Astrocyte (in vitro differentiated cells and primary cell): ENCODE measurements around the gene LEPROT. TPM values are rescaled to one million over a fixed set of nuclear protein-coding genes. Genes with fewer than 3 reads are reported as not detected.

Experiments used
- DNase-seq: peaks from one replicate; pipeline ENCODE4 v3.0.0-alpha.2; 2010; ENCODE audit warnings: low read depth
- FAIRE-seq: peaks from 2 replicates; lab custom pipeline; 2011; peaks lifted over from hg19 to GRCh38; lab: Jason Lieb, UNC
- H2AFZ ChIP-seq: 2 replicates; pipeline ENCODE4 v1.6.0; 2012; ENCODE audit warnings: low read depth, low read length, inconsistent platforms
- H3K27ac ChIP-seq: 2 replicates; pipeline ENCODE4 v1.5.1; 2011; ENCODE audit warnings: low read depth, low read length, inconsistent platforms
- H3K27me3 ChIP-seq: 2 replicates; pipeline ENCODE4 v1.6.0; 2011; ENCODE audit warnings: low read length, inconsistent platforms; ENCODE audit not compliant: insufficient read depth
- H3K36me3 ChIP-seq: 2 replicates; pipeline ENCODE4 v1.5.1; 2011; ENCODE audit warnings: low read length, inconsistent platforms; ENCODE audit not compliant: insufficient read depth
- H3K4me1 ChIP-seq: 2 replicates; pipeline ENCODE4 v1.5.1; 2011; ENCODE audit warnings: low read length, inconsistent platforms; ENCODE audit not compliant: insufficient read depth
- H3K4me2 ChIP-seq: 2 replicates; pipeline ENCODE4 v1.6.0; 2012; ENCODE audit warnings: low read length, inconsistent platforms
- H3K4me3 ChIP-seq: 2 replicates; pipeline ENCODE4 v1.5.1; 2011; ENCODE audit warnings: low read depth, mild to moderate bottlenecking, low read length, inconsistent platforms; ENCODE audit not compliant: insufficient read depth
- H3K79me2 ChIP-seq: 2 replicates; pipeline ENCODE4 v1.6.0; 2012; ENCODE audit warnings: mild to moderate bottlenecking, low read length, inconsistent platforms; ENCODE audit not compliant: insufficient read depth
- H3K9ac ChIP-seq: 2 replicates; pipeline ENCODE4 v1.6.0; 2012; ENCODE audit warnings: mild to moderate bottlenecking, low read length, inconsistent platforms
- H3K9me3 ChIP-seq: 2 replicates; pipeline ENCODE4 v1.5.1; 2012; ENCODE audit warnings: low read depth, mild to moderate bottlenecking, low read length, inconsistent platforms; ENCODE audit not compliant: insufficient read depth
- H4K20me1 ChIP-seq: 2 replicates; pipeline ENCODE4 v1.6.0; 2012; ENCODE audit warnings: low read length, inconsistent platforms; ENCODE audit not compliant: insufficient read depth
- H3K27ac Mint-ChIP-seq: one replicate; pipeline ENCODE4 v1.8.0; 2021; ENCODE audit warnings: mild to moderate bottlenecking, mixed read lengths; ENCODE audit not compliant: unreplicated experiment
- H3K27me3 Mint-ChIP-seq: one replicate; pipeline ENCODE4 v1.8.0; 2021; ENCODE audit warnings: low read depth, mixed read lengths; ENCODE audit not compliant: unreplicated experiment
- H3K36me3 Mint-ChIP-seq: one replicate; pipeline ENCODE4 v1.8.0; 2021; ENCODE audit warnings: low read depth, mixed read lengths; ENCODE audit not compliant: unreplicated experiment
- H3K4me1 Mint-ChIP-seq: one replicate; pipeline ENCODE4 v1.8.0; 2021; ENCODE audit warnings: low read depth, mixed read lengths; ENCODE audit not compliant: unreplicated experiment
- H3K4me3 Mint-ChIP-seq: one replicate; pipeline ENCODE4 v1.8.0; 2021; ENCODE audit warnings: mild to moderate bottlenecking, moderate library complexity, mixed read lengths; ENCODE audit not compliant: unreplicated experiment
- H3K9me3 Mint-ChIP-seq: one replicate; pipeline ENCODE4 v1.8.0; 2021; ENCODE audit warnings: mild to moderate bottlenecking, mixed read lengths; ENCODE audit not compliant: unreplicated experiment
- EZH2 ChIP-seq: IDR thresholded peaks from 2 replicates; pipeline ENCODE4 v1.6.1; 2012; ENCODE audit warnings: mild to moderate bottlenecking, low read length, inconsistent platforms; ENCODE audit not compliant: insufficient read depth
- total RNA-seq: library from RNA; stranded (reverse); gene quantifications from 2 replicates; pipeline ENCODE4 v1.2.1, GENCODE V29; 2021
- TF ChIP-seq, protein P1 (sequence below): IDR thresholded peaks from 2 replicates; pipeline ENCODE4 v1.5.1; 2011; ENCODE audit warnings: low read depth, mild to moderate bottlenecking, inconsistent platforms, low read length, moderate library complexity; ENCODE audit not compliant: insufficient read depth

The LEPROT gene
- total RNA-seq, 1 donor from 2014 or later = 99.4 TPM

DNA sequence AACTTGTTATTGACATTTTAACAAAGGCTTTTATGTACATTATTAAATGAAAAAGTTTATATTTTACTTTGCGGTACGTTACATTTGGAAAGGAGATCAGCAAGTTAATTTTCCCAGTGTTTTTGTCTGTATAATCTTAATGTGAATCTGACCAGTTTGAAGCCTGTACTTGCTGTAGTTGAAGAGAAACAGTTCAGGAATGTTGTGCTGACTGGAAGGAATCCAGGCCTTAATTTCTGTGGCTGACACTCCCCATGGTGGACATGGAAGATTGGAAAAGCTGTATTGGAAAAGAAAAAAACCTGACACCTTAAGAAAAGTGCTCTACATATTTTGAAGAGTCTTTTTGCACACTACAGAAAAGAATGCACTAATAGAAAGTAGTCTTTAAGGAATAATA is 15.5 kb downstream of the LEPROT start:
- H3K36me3 Mint-ChIP-seq = peaks cover 6% of the 10 kb centered on the region
- H3K27ac ChIP-seq = no peak overlapping the region
- no peak overlapping the region for H3K9ac ChIP-seq
- H2AFZ ChIP-seq = no peak overlapping the region
- DNase-seq (peak; percentile 76), FAIRE-seq (peak; percentile 93)
- H3K9me3 ChIP-seq = no peaks in the 10 kb centered on the region
- peaks cover 3% of the 10 kb centered on the region for H3K4me1 ChIP-seq
- H3K36me3 ChIP-seq = peaks cover 10% of the 10 kb centered on the region
- no peak overlapping the region for H3K4me2 ChIP-seq
- TF ChIP-seq EZH2 = no peak
- TF ChIP-seq, protein P1, sequence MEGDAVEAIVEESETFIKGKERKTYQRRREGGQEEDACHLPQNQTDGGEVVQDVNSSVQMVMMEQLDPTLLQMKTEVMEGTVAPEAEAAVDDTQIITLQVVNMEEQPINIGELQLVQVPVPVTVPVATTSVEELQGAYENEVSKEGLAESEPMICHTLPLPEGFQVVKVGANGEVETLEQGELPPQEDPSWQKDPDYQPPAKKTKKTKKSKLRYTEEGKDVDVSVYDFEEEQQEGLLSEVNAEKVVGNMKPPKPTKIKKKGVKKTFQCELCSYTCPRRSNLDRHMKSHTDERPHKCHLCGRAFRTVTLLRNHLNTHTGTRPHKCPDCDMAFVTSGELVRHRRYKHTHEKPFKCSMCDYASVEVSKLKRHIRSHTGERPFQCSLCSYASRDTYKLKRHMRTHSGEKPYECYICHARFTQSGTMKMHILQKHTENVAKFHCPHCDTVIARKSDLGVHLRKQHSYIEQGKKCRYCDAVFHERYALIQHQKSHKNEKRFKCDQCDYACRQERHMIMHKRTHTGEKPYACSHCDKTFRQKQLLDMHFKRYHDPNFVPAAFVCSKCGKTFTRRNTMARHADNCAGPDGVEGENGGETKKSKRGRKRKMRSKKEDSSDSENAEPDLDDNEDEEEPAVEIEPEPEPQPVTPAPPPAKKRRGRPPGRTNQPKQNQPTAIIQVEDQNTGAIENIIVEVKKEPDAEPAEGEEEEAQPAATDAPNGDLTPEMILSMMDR = no peak
- no peaks in the 10 kb centered on the region for H3K27me3 ChIP-seq
- H3K79me2 ChIP-seq = no peaks in the 10 kb centered on the region
- no peaks in the 10 kb centered on the region for H3K27me3 Mint-ChIP-seq
- peaks cover 27% of the 10 kb centered on the region for H3K4me1 Mint-ChIP-seq
- H4K20me1 ChIP-seq = peaks cover 10% of the 10 kb centered on the region
- no peak overlapping the region for H3K4me3 ChIP-seq
- H3K4me3 Mint-ChIP-seq = no peak overlapping the region
- H3K27ac Mint-ChIP-seq = peak overlapping the region; percentile 34
- no peaks in the 10 kb centered on the region for H3K9me3 Mint-ChIP-seq

DNA sequence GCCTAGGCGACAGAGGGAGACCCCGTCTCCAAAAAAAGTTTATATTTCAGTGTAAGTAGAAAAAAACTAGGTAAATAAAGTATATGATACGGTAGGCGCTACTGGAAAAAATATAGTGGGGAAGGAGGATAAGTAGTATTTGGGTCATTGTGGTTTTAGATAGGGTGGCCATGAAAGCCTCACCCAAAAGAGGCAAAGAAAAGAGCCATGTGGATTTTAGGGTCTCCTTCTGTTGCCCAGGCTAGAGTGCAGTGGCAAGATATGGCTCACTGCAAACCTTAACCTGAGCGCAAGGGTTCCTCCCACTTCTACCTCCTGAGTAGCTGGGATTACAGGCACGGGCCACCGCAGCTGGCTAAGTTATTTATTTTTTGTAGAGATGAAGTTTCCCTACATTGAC is 17.1 kb downstream of the LEPROT start:
- TF ChIP-seq, protein P1 = no peak
- TF ChIP-seq EZH2 = no peak
- no peak overlapping the region for H3K4me2 ChIP-seq
- Mint-ChIP-seq H3K4me1 (peaks cover 20% of the 10 kb centered on the region), H3K27ac (no peak overlapping the region), H3K36me3 (peaks cover 6% of the 10 kb centered on the region), H3K4me3 (no peak overlapping the region), H3K9me3 (peaks cover 7% of the 10 kb centered on the region), H3K27me3 (no peaks in the 10 kb centered on the region)
- H3K4me1 ChIP-seq = peaks cover 3% of the 10 kb centered on the region
- H2AFZ ChIP-seq = no peak overlapping the region
- FAIRE-seq = no peak
- peaks cover 4% of the 10 kb centered on the region for H4K20me1 ChIP-seq
- no peak overlapping the region for H3K9ac ChIP-seq
- no peaks in the 10 kb centered on the region for H3K36me3 ChIP-seq
- H3K9me3 ChIP-seq = no peaks in the 10 kb centered on the region
- no peak overlapping the region for H3K27ac ChIP-seq
- H3K27me3 ChIP-seq = no peaks in the 10 kb centered on the region
- H3K79me2 ChIP-seq = no peaks in the 10 kb centered on the region
- no peak for DNase-seq
- H3K4me3 ChIP-seq = no peak overlapping the region

DNA sequence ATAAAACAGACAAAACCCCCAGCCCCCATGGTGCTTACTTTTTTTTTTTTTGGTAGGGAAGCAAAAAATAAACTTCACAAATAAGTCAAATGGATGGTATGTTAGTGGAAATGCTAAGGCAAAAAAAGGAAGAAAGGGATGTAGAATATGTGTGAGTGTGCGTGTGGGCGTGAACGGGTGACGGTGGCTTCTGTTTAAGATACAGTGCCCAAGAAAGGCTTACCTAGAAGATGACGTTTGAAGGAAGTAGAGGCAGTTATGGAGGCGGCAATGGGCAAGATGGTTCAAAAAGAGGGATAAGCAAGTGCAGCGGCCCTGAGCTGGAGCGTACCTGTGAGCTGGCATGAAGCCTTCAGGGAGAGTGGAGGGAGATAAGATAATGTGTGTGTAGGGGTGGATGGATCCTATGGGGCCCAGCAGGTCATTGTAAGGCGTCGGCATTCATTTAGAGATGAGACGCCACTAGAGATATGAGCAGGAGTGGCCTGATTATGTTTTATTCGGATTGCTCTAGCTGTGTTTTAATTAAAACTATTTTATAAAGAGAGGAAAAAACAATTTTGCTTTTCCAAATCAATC is 19.9 kb downstream of the LEPROT start:
- H3K4me1 ChIP-seq = peaks cover 3% of the 10 kb centered on the region
- no peaks in the 10 kb centered on the region for H3K9me3 ChIP-seq
- H3K27ac ChIP-seq = no peak overlapping the region
- H3K79me2 ChIP-seq = no peaks in the 10 kb centered on the region
- H3K27me3 Mint-ChIP-seq = no peaks in the 10 kb centered on the region
- no peaks in the 10 kb centered on the region for H3K36me3 ChIP-seq
- H3K27ac Mint-ChIP-seq = no peak overlapping the region
- no peak for TF ChIP-seq EZH2
- TF ChIP-seq, protein P1 = no peak
- FAIRE-seq (no peak), DNase-seq (no peak)
- H4K20me1 ChIP-seq = no peaks in the 10 kb centered on the region
- no peak overlapping the region for H3K9ac ChIP-seq
- peaks cover 13% of the 10 kb centered on the region for H3K4me1 Mint-ChIP-seq
- H2AFZ ChIP-seq = no peak overlapping the region
- no peak overlapping the region for H3K4me2 ChIP-seq
- H3K9me3 Mint-ChIP-seq = peaks cover 7% of the 10 kb centered on the region
- H3K27me3 ChIP-seq = no peaks in the 10 kb centered on the region
- peaks cover 2% of the 10 kb centered on the region for H3K36me3 Mint-ChIP-seq
- no peak overlapping the region for H3K4me3 Mint-ChIP-seq
- no peak overlapping the region for H3K4me3 ChIP-seq
